Measurements from ENCODE around the gene NUP210.

- no peak for TF ChIP-seq BHLHE40 (IDR thresholded peaks at IDR 0.05; ENCODE audit: borderline replicate concordance)
- no peak for TF ChIP-seq TARDBP (IDR thresholded peaks at IDR 0.05)
- TF ChIP-seq ARNT (IDR thresholded peaks at IDR 0.05), result no peak
These were observed 39.7 kb upstream of the NUP210 start for GRCh38 chr3:13459605-13460340.

All from HEK293T (cell line).